SK-N-SH (cell line): ENCODE data around the gene BLOC1S1. TPM values are rescaled to one million over a fixed set of nuclear protein-coding genes. Genes with fewer than 3 reads are reported as not detected.

Experiments used
- CTCF ChIA-PET: fragments of 300-600, 350-600 bp; formaldehyde crosslinking; extraction: SDS; loops from one replicate; lab custom pipeline; 2021; lab: Yijun Ruan, JAX
- POLR2A ChIA-PET: fragments of 350-600 bp; sonication (Branson Sonifier 250); formaldehyde crosslinking; extraction: SDS; loops from one replicate; lab custom pipeline; 2020; ENCODE audit warnings: antibody characterized with exemption, inconsistent platforms; lab: Yijun Ruan, JAX
- DNase-seq: peaks from one replicate; pipeline ENCODE4 v3.0.0; 2012
- H2AFZ ChIP-seq: fragments of 200-600 bp; sonication (generic); 2 replicates; pipeline ENCODE4 v1.8.1; 2016; ENCODE audit warnings: antibody characterized with exemption, mild to moderate bottlenecking, low read depth
- H3F3A ChIP-seq: fragments of 200-600 bp; sonication (generic); replicated peaks from 2 replicates; pipeline ENCODE3; 2016; ENCODE audit warnings: antibody characterized with exemption, mild to moderate bottlenecking; ENCODE audit not compliant: insufficient read depth
- H3K27ac ChIP-seq, 2 experiments: fragments of 200-500 bp in 1 of 2; fragments of 200-600 bp in 1 of 2; sonication (Bioruptor generic) in 1 of 2; sonication (generic), shearing (Covaris generic) in 1 of 2; 2 replicates each; pipeline versions ENCODE4 v1.5.1 to v1.6.1; 2014 to 2016; ENCODE audit warnings: low read depth in 2 of 2, inconsistent platforms in 1 of 2, low read length in 1 of 2, mild to moderate bottlenecking in 1 of 2, mixed read lengths in 1 of 2
- H3K27me3 ChIP-seq: fragments of 200-600 bp; sonication (generic), shearing (Covaris generic); 2 replicates; pipeline ENCODE4 v1.6.1; 2016; ENCODE audit warnings: mixed run types; ENCODE audit not compliant: insufficient read depth
- H3K36me3 ChIP-seq, 2 experiments: fragments of 200-500 bp in 1 of 2; fragments of 200-600 bp in 1 of 2; sonication (Bioruptor generic) in 1 of 2; sonication (generic) in 1 of 2; replicated peaks in 1 of 2; 2 replicates each; pipeline versions ENCODE3 to v1.5.1; 2014 to 2016; ENCODE audit warnings: low read length in 1 of 2, mild to moderate bottlenecking in 1 of 2; ENCODE audit not compliant: insufficient read depth in 2 of 2, control insufficient read depth in 1 of 2
- H3K4me1 ChIP-seq, 2 experiments: fragments of 200-500 bp in 1 of 2; fragments of 200-600 bp in 1 of 2; sonication (Bioruptor generic) in 1 of 2; sonication (generic), shearing (Covaris generic) in 1 of 2; 2 replicates each; pipeline versions ENCODE4 v1.5.1 to v1.6.1; 2014 to 2016; ENCODE audit warnings: low read depth in 1 of 2, low read length in 1 of 2, mixed run types in 1 of 2; ENCODE audit not compliant: insufficient read depth in 2 of 2, control insufficient read depth in 1 of 2
- H3K4me2 ChIP-seq: fragments of 200-600 bp; sonication (generic), shearing (Covaris generic); 2 replicates; pipeline ENCODE4 v1.6.1; 2017; ENCODE audit warnings: mixed run types
- H3K4me3 ChIP-seq, 2 experiments: fragments of 200-500 bp in 1 of 2; fragments of 200-600 bp in 1 of 2; sonication (Bioruptor generic) in 1 of 2; sonication (generic), shearing (Covaris generic) in 1 of 2; 2 replicates each; pipeline versions ENCODE4 v1.5.1 to v1.8.1; 2014 to 2016; ENCODE audit warnings: low read depth in 2 of 2, inconsistent platforms in 1 of 2, low read length in 1 of 2, mild to moderate bottlenecking in 1 of 2, mixed read lengths in 1 of 2, moderate library complexity in 1 of 2
- H3K79me2 ChIP-seq: fragments of 200-600 bp; sonication (generic); 2 replicates; pipeline ENCODE4 v1.8.1; 2017; ENCODE audit warnings: mild to moderate bottlenecking; ENCODE audit not compliant: insufficient read depth
- H3K9ac ChIP-seq: fragments of 200-600 bp; sonication (generic); 2 replicates; pipeline ENCODE4 v1.6.1; 2017; ENCODE audit warnings: mixed run types
- H3K9me2 ChIP-seq: fragments of 200-600 bp; sonication (generic); 2 replicates; pipeline ENCODE4 v1.6.1; 2017; ENCODE audit warnings: mixed run types
- H3K9me3 ChIP-seq: fragments of 200-600 bp; sonication (generic); 2 replicates; pipeline ENCODE4 v1.6.1; 2017; ENCODE audit warnings: mixed run types, mild to moderate bottlenecking, moderate library complexity
- H4K20me1 ChIP-seq: fragments of 200-600 bp; sonication (generic); 2 replicates; pipeline ENCODE4 v1.6.1; 2017; ENCODE audit warnings: mild to moderate bottlenecking, mixed run types; ENCODE audit not compliant: insufficient read depth
- ELF1 ChIP-seq: IDR thresholded peaks from 2 replicates; pipeline ENCODE4 v1.4.0; 2012
- EZH2phosphoT487 ChIP-seq: fragments of 200-600 bp; sonication (generic); IDR thresholded peaks from 2 replicates; pipeline ENCODE4 v1.6.1; 2017; ENCODE audit warnings: low read depth, mixed run types, mild to moderate bottlenecking, antibody characterized with exemption, moderate library complexity, borderline replicate concordance
- FOXJ3 ChIP-seq: sonication (generic); formaldehyde crosslinking; IDR thresholded peaks from 2 replicates; pipeline ENCODE4 v1.5.1; 2020; ENCODE audit warnings: mild to moderate bottlenecking, missing genetic modification reagents
- GATA2 ChIP-seq: sonication (generic); formaldehyde crosslinking; IDR thresholded peaks from 2 replicates; pipeline ENCODE4 v1.5.0; 2020; ENCODE audit warnings: mild to moderate bottlenecking, missing genetic modification reagents
- JUND ChIP-seq: IDR thresholded peaks from 2 replicates; pipeline ENCODE4 v1.4.0; 2012
- MEF2A ChIP-seq: IDR thresholded peaks from 2 replicates; pipeline ENCODE4 v1.4.0; 2012; ENCODE audit warnings: low read depth, borderline replicate concordance
- MXI1 ChIP-seq: IDR thresholded peaks from 2 replicates; pipeline ENCODE4 v1.6.1; 2012; ENCODE audit warnings: mild to moderate bottlenecking, low read depth, low read length, improper control_type of control experiment
- NFIC ChIP-seq: IDR thresholded peaks from 2 replicates; pipeline ENCODE4 v1.4.0; 2012; ENCODE audit warnings: borderline replicate concordance
- POLR2AphosphoS5 ChIP-seq: IDR thresholded peaks from 2 replicates; pipeline ENCODE4 v1.6.1; 2012; ENCODE audit warnings: low read depth, low read length
- RCOR1 ChIP-seq: fragments of 150-350 bp; IDR thresholded peaks from 2 replicates; pipeline ENCODE4 v1.6.1; 2017; ENCODE audit warnings: antibody characterized with exemption, low read length
- RFX5 ChIP-seq: IDR thresholded peaks from 2 replicates; pipeline ENCODE4 v1.6.1; 2012; ENCODE audit warnings: mild to moderate bottlenecking, improper control_type of control experiment, low read length
- TCF12 ChIP-seq: IDR thresholded peaks from 2 replicates; pipeline ENCODE4 v1.4.0; 2012
- TEAD4 ChIP-seq: IDR thresholded peaks from 2 replicates; pipeline ENCODE4 v1.4.0; 2012; ENCODE audit warnings: mild to moderate bottlenecking, borderline replicate concordance; ENCODE audit not compliant: insufficient read depth
- ZBTB33 ChIP-seq: IDR thresholded peaks from 2 replicates; pipeline ENCODE4 v1.4.0; 2012; ENCODE audit warnings: low read depth, borderline replicate concordance
- WGBS: methylation state at CpG from one replicate; pipeline ENCODE4 v1.1.6; 2017; ENCODE audit warnings: low lambda C conversion rate; 5-methylcytosine and 5-hydroxymethylcytosine counted together
- polyA plus RNA-seq, 3 experiments: library from polyadenylated mRNA; depleted of rRNA; stranded (reverse); fragments of >200 nt; gene quantifications; 2 replicates each; pipeline ENCODE4 v1.2.3, GENCODE V29; 2012
- TF ChIP-seq, protein P1 (sequence below): IDR thresholded peaks from 2 replicates; pipeline ENCODE4 v1.6.1; 2012; ENCODE audit warnings: mild to moderate bottlenecking, low read depth, low read length, moderate library complexity

BLOC1S1 gene
- polyA plus RNA-seq, 1 of the 3 experiments (the other 2 are of a cell fraction): 331 TPM

GRCh38 chr12:55725556-55725955, 9.7 kb downstream of the BLOC1S1 start:
- Histone ChIP-seq H3K4me2 (peak overlapping the region; percentile 30; the same call in 1 of the 2 replicates), H3K9me3 (no peaks in the 10 kb centered on the region), H3K4me1 (peaks cover under 1 to 35% of the 10 kb centered on the region in 2 experiments; a peak in 3 of 4 replicates), H3K9ac (no peak overlapping the region), H3F3A (peaks cover 57% of the 10 kb centered on the region), H3K27ac (no peak overlapping the region), H2AFZ (no peak overlapping the region), H3K27me3 (no peaks in the 10 kb centered on the region), H3K36me3 (peaks cover 34% of the 10 kb centered on the region in 2 experiments), H4K20me1 (peaks cover 51% of the 10 kb centered on the region), H3K9me2 (no peaks in the 10 kb centered on the region), H3K79me2 (peaks cover 37% of the 10 kb centered on the region), H3K4me3 (no peak overlapping the region)
- 76% methylated on average over 3 of the region's 3 CpGs for WGBS
- POLR2A ChIA-PET: interaction anchor here (0.6 to 1.3 kb wide), 2 partner anchors 12 to 335 kb away, joined by 3 to 6 read pairs; no protein-coding TSS in a partner anchor
- no peak for DNase-seq
- no peak for TF ChIP-seq RFX5
- 0 out of 2 replicates have a peak, but pooled peaks have one; percentile 9 for TF ChIP-seq POLR2AphosphoS5
- CTCF ChIA-PET: interaction anchor here (0.9 to 11.2 kb wide), 8 partner anchors 10 to 382 kb away, joined by 3 to 202 read pairs (median 6); partner anchors contain the start of genes BLOC1S1 and ITGA7

DNA sequence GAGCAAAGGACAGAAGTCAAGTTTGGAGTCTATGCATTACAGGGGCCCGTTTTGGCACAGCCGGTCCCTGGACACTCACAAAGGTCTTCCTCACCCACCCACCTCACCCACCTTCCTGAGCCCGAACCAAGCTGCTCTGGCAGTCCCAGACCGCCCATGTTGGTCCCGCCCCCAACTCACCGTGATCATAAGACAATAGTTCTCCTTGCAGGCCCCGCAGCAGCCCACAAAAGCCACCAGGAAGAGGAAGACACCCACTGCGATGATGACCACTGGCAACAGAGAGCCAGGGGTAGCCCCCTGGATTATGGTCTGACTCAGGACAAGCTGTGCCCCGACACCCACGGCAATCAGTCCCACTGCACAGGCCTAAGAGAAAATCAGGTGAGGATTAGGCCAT, 11.1 kb downstream of the BLOC1S1 start:
- peaks cover 34% of the 10 kb centered on the region in 2 experiments for H3K36me3 ChIP-seq
- no peak overlapping the region for H2AFZ ChIP-seq
- peak overlapping the region; percentile 74 to 97 for H3K4me3 ChIP-seq
- H3K79me2 ChIP-seq: peaks cover 47% of the 10 kb centered on the region
- ChIA-PET POLR2A (no interaction called here), CTCF (interaction anchor here (0.8 to 4.6 kb wide), 5 partner anchors 9 to 70 kb away, joined by 3 to 47 read pairs (median 4); no protein-coding TSS in a partner anchor)
- H3K9me2 ChIP-seq: no peaks in the 10 kb centered on the region
- no peak for DNase-seq
- no peak for TF ChIP-seq RCOR1
- peaks cover 48% of the 10 kb centered on the region for H3F3A ChIP-seq
- peak overlapping the region; percentile 97 to 100; a peak in 1 of 4 replicates for H3K27ac ChIP-seq
- H3K27me3 ChIP-seq: no peaks in the 10 kb centered on the region
- H3K9me3 ChIP-seq: no peaks in the 10 kb centered on the region
- H4K20me1 ChIP-seq: peaks cover 45% of the 10 kb centered on the region
- 87% methylated on average over 8 of the region's 10 CpGs for WGBS
- peak overlapping the region; percentile 83; the same call in 1 of the 2 replicates for H3K9ac ChIP-seq
- peaks cover 0 to 26% of the 10 kb centered on the region in 2 experiments; a peak in 1 of 4 replicates for H3K4me1 ChIP-seq
- peak overlapping the region; percentile 97 for H3K4me2 ChIP-seq

DNA sequence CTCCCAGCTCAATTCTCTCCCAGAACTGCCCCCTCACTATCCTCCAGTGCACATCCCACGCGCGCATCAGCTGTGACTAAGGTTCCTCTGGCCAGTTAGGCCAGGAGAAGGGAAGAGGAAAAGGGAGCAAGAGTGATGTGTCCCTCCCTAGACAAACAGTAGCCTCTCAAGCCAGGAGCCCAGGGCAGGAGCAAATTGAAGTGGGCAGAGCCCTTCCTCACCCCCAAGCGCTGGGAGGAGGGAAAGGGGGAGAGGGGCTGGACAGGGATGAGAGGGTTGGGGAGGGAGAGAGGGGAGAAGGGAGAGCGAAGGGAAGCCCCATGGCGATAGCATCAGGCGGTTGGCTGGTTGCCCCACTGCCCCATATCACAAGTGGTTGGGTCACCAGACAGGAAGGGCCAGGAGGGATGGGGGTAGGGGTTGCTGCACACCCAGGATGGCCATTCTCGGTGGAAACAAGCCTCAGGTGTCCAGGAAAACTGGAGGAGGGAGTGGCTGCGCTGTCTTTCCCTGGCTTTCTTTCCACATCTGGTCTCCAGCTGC, 11.9 kb downstream of the BLOC1S1 start:
- no peak overlapping the region for H2AFZ ChIP-seq
- no peak for TF ChIP-seq ZBTB33
- no peak for TF ChIP-seq EZH2phosphoT487
- peak; percentile 37; the same call in 1 of the 2 replicates for TF ChIP-seq FOXJ3 (CRISPR knock-in tag)
- 0 out of 2 replicates have a peak, but pooled peaks have one; percentile 42 for TF ChIP-seq TCF12
- TF ChIP-seq TEAD4: no peak
- TF ChIP-seq, protein P1, sequence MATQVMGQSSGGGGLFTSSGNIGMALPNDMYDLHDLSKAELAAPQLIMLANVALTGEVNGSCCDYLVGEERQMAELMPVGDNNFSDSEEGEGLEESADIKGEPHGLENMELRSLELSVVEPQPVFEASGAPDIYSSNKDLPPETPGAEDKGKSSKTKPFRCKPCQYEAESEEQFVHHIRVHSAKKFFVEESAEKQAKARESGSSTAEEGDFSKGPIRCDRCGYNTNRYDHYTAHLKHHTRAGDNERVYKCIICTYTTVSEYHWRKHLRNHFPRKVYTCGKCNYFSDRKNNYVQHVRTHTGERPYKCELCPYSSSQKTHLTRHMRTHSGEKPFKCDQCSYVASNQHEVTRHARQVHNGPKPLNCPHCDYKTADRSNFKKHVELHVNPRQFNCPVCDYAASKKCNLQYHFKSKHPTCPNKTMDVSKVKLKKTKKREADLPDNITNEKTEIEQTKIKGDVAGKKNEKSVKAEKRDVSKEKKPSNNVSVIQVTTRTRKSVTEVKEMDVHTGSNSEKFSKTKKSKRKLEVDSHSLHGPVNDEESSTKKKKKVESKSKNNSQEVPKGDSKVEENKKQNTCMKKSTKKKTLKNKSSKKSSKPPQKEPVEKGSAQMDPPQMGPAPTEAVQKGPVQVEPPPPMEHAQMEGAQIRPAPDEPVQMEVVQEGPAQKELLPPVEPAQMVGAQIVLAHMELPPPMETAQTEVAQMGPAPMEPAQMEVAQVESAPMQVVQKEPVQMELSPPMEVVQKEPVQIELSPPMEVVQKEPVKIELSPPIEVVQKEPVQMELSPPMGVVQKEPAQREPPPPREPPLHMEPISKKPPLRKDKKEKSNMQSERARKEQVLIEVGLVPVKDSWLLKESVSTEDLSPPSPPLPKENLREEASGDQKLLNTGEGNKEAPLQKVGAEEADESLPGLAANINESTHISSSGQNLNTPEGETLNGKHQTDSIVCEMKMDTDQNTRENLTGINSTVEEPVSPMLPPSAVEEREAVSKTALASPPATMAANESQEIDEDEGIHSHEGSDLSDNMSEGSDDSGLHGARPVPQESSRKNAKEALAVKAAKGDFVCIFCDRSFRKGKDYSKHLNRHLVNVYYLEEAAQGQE: no peak
- TF ChIP-seq ELF1: no peak
- TF ChIP-seq MEF2A: no peak
- TF ChIP-seq MXI1: peak; percentile 49; the same call in 1 of the 2 replicates
- no peak for TF ChIP-seq RFX5
- TF ChIP-seq NFIC: peak; percentile 29; the same call in 1 of the 2 replicates
- peak; percentile 88 for TF ChIP-seq GATA2
- TF ChIP-seq RCOR1: peak; percentile 64; the same call in 1 of the 2 replicates
- no peak for TF ChIP-seq JUND

More for the DNA sequence above, 11.9 kb downstream of the BLOC1S1 start:
- Histone ChIP-seq H3K9me2 (no peaks in the 10 kb centered on the region), H3K9me3 (no peaks in the 10 kb centered on the region), H3K27ac (peak overlapping the region; percentile 97 to 100), H3K36me3 (peaks cover 34% of the 10 kb centered on the region in 2 experiments), H3K4me2 (peak overlapping the region; percentile 97), H3K79me2 (peaks cover 47% of the 10 kb centered on the region), H3K9ac (peak overlapping the region; percentile 83), H3K4me3 (peak overlapping the region; percentile 74 to 97), H3F3A (peaks cover 42% of the 10 kb centered on the region), H3K27me3 (no peaks in the 10 kb centered on the region), H4K20me1 (peaks cover 45% of the 10 kb centered on the region), H3K4me1 (peaks cover 0 to 26% of the 10 kb centered on the region in 2 experiments; a peak in 1 of 4 replicates)
- CTCF ChIA-PET: interaction anchor here (0.8 to 4.6 kb wide), 5 partner anchors 9 to 71 kb away, joined by 3 to 47 read pairs (median 4); no protein-coding TSS in a partner anchor
- peak; percentile 76 for DNase-seq
- POLR2A ChIA-PET: no interaction called here
- WGBS: 8% methylated on average over 9 of the region's 9 CpGs
